ENCODE results near the gene CGB5. TPM values are rescaled to one million over a fixed set of nuclear protein-coding genes. Genes with fewer than 3 reads are reported as not detected.
"Not testable (repeated sequence)": the region's sequence is repeated elsewhere in the genome, so short reads cannot be mapped to it uniquely, and the experiment has no call there.

The CGB5 gene
- total RNA-seq, 2 experiments from 2014 or later, result not detected

GRCh38 chr19:49042666-49043065 lies 982 bp upstream of the CGB5 start:
- CTCF ChIA-PET; H3K4me1 Mint-ChIP-seq (ENCODE audit: low read depth); H3K27ac Mint-ChIP-seq; DNase-seq; H3K9me3 Mint-ChIP-seq (ENCODE audit: insufficient read depth); H3K4me3 Mint-ChIP-seq; H3K36me3 Mint-ChIP-seq (ENCODE audit: low read depth); POLR2A ChIA-PET; H3K27me3 Mint-ChIP-seq (ENCODE audit: low read depth); ATAC-seq: not testable (repeated sequence)

- H3K4me1 Mint-ChIP-seq (ENCODE audit: low read depth); H3K36me3 Mint-ChIP-seq (ENCODE audit: low read depth); CTCF ChIA-PET; H3K4me3 Mint-ChIP-seq; ATAC-seq; H3K9me3 Mint-ChIP-seq (ENCODE audit: insufficient read depth); POLR2A ChIA-PET; H3K27ac Mint-ChIP-seq; H3K27me3 Mint-ChIP-seq (ENCODE audit: low read depth); DNase-seq: not testable (repeated sequence)
Observed at GRCh38 chr19:49049011-49049410, 5.4 kb downstream of the CGB5 start, which contains the start of gene CGB8. Gene CGB8, minus strand, starts transcription at chr19:49049111. Its CDS starts 372 bp downstream, at chr19:49048739.

GRCh38 chr19:49049834-49050233 lies 6.2 kb downstream of the CGB5 start:
- H3K27me3 Mint-ChIP-seq (ENCODE audit: low read depth); CTCF ChIA-PET; H3K4me1 Mint-ChIP-seq (ENCODE audit: low read depth); POLR2A ChIA-PET; H3K27ac Mint-ChIP-seq; H3K36me3 Mint-ChIP-seq (ENCODE audit: low read depth); DNase-seq; ATAC-seq; H3K9me3 Mint-ChIP-seq (ENCODE audit: insufficient read depth); H3K4me3 Mint-ChIP-seq: not testable (repeated sequence)

- H3K4me1 Mint-ChIP-seq (ENCODE audit: low read depth); CTCF ChIA-PET; H3K36me3 Mint-ChIP-seq (ENCODE audit: low read depth); DNase-seq; POLR2A ChIA-PET; H3K27me3 Mint-ChIP-seq (ENCODE audit: low read depth); H3K4me3 Mint-ChIP-seq; H3K9me3 Mint-ChIP-seq (ENCODE audit: insufficient read depth); H3K27ac Mint-ChIP-seq; ATAC-seq: not testable (repeated sequence)
Observed at GRCh38 chr19:49050376-49051033, 6.9 kb downstream of the CGB5 start.

- no peaks in the 10 kb centered on the region for H3K36me3 Mint-ChIP-seq (ENCODE audit: low read depth)
- POLR2A ChIA-PET, result no interaction called here
- DNase-seq (peak; percentile 68), ATAC-seq (peak; percentile 84)
- peaks cover 45% of the 10 kb centered on the region for H3K27me3 Mint-ChIP-seq (ENCODE audit: low read depth)
- H3K4me1 Mint-ChIP-seq (ENCODE audit: low read depth), result peaks cover 28% of the 10 kb centered on the region
- no peaks in the 10 kb centered on the region for H3K9me3 Mint-ChIP-seq (ENCODE audit: insufficient read depth)
- H3K4me3 Mint-ChIP-seq, result peak overlapping the region; percentile 52
- CTCF ChIA-PET, result interaction anchor here (0.5 to 2.4 kb wide), 11 partner anchors 18 to 1147 kb away, joined by 3 to 8 read pairs (median 3); partner anchors contain the start of genes GYS1, LIN7B and RUVBL2
- no peak overlapping the region for H3K27ac Mint-ChIP-seq
Observed at GRCh38 chr19:49056101-49056901, 12.7 kb downstream of the CGB5 start.

GRCh38 chr19:49056902-49057596 lies 13.4 kb downstream of the CGB5 start:
- Mint-ChIP-seq H3K4me1 (ENCODE audit: low read depth) (peaks cover 28% of the 10 kb centered on the region), H3K27me3 (ENCODE audit: low read depth) (peaks cover 45% of the 10 kb centered on the region), H3K4me3 (peak overlapping the region; percentile 52)
- H3K27ac Mint-ChIP-seq; POLR2A ChIA-PET; ATAC-seq; H3K9me3 Mint-ChIP-seq (ENCODE audit: insufficient read depth); DNase-seq; H3K36me3 Mint-ChIP-seq (ENCODE audit: low read depth): not testable (repeated sequence)
- CTCF ChIA-PET, result interaction anchor here (0.9 to 2.4 kb wide), 11 partner anchors 18 to 661 kb away, joined by 3 to 8 read pairs (median 4); partner anchors contain the start of genes GYS1, LIN7B and RUVBL2

GRCh38 chr19:49057636-49058234 lies 14.1 kb downstream of the CGB5 start, which contains the start of gene CGB7:
Gene CGB7, minus strand, starts transcription at chr19:49057749. Its CDS starts 2,374 bp downstream, at chr19:49055375.
- Mint-ChIP-seq H3K27ac (no peak within 1 kb of the TSS), H3K36me3 (ENCODE audit: low read depth) (no peaks in the 10 kb centered on the region), H3K27me3 (ENCODE audit: low read depth) (peaks cover 45% of the 10 kb centered on the region), H3K4me3 (peak within 1 kb of the TSS; percentile 52), H3K4me1 (ENCODE audit: low read depth) (peaks cover 28% of the 10 kb centered on the region), H3K9me3 (ENCODE audit: insufficient read depth) (no peaks in the 10 kb centered on the region)
- POLR2A ChIA-PET, result no interaction called here
- ATAC-seq, result peak; percentile 13
- peak; percentile 51 for DNase-seq
- CTCF ChIA-PET, result interaction anchor here (0.9 to 2.4 kb wide), 7 partner anchors 17 to 141 kb away, joined by 3 to 8 read pairs (median 5); partner anchors contain the start of genes GYS1, LIN7B and RUVBL2

- DNase-seq, result no peak
- Mint-ChIP-seq H3K27ac (no peak overlapping the region), H3K9me3 (ENCODE audit: insufficient read depth) (no peaks in the 10 kb centered on the region), H3K27me3 (ENCODE audit: low read depth) (peaks cover 49% of the 10 kb centered on the region), H3K4me3 (no peak overlapping the region), H3K4me1 (ENCODE audit: low read depth) (peaks cover 28% of the 10 kb centered on the region), H3K36me3 (ENCODE audit: low read depth) (no peaks in the 10 kb centered on the region)
- ChIA-PET CTCF (interaction anchor here (1.7 to 1.9 kb wide), 2 partner anchors 11 to 59 kb away, joined by 5 to 7 read pairs; no protein-coding TSS in a partner anchor), POLR2A (no interaction called here)
- ATAC-seq, result no peak
Observed at GRCh38 chr19:49058562-49058961, 14.9 kb downstream of the CGB5 start.

GRCh38 chr19:49059053-49059452 lies 15.4 kb downstream of the CGB5 start:
- Mint-ChIP-seq H3K36me3 (ENCODE audit: low read depth) (no peaks in the 10 kb centered on the region), H3K9me3 (ENCODE audit: insufficient read depth) (no peaks in the 10 kb centered on the region), H3K27me3 (ENCODE audit: low read depth) (peaks cover 52% of the 10 kb centered on the region), H3K4me1 (ENCODE audit: low read depth) (peaks cover 28% of the 10 kb centered on the region), H3K27ac (no peak overlapping the region), H3K4me3 (no peak overlapping the region)
- ATAC-seq (no peak), DNase-seq (no peak)
- ChIA-PET CTCF (interaction anchor here (1.1 to 1.9 kb wide), 4 partner anchors 10 to 140 kb away, joined by 3 to 7 read pairs (median 4); no protein-coding TSS in a partner anchor), POLR2A (no interaction called here)

- Mint-ChIP-seq H3K36me3 (ENCODE audit: low read depth) (no peaks in the 10 kb centered on the region), H3K27me3 (ENCODE audit: low read depth) (peaks cover 67% of the 10 kb centered on the region), H3K4me3 (no peak overlapping the region), H3K4me1 (ENCODE audit: low read depth) (peaks cover 24% of the 10 kb centered on the region), H3K9me3 (ENCODE audit: insufficient read depth) (no peaks in the 10 kb centered on the region), H3K27ac (no peak overlapping the region)
- ATAC-seq (no peak), DNase-seq (no peak)
- CTCF ChIA-PET, result interaction anchor here (1.9 kb wide), 1 partner anchor 138 kb away, joined by 4 read pairs; no protein-coding TSS in a partner anchor
- POLR2A ChIA-PET, result no interaction called here
Observed at GRCh38 chr19:49061000-49061399, 17.4 kb downstream of the CGB5 start.

- DNase-seq (no peak), ATAC-seq (no peak)
- Mint-ChIP-seq H3K9me3 (ENCODE audit: insufficient read depth) (no peaks in the 10 kb centered on the region), H3K4me1 (ENCODE audit: low read depth) (peaks cover 19% of the 10 kb centered on the region), H3K27ac (no peak overlapping the region), H3K27me3 (ENCODE audit: low read depth) (peaks cover 68% of the 10 kb centered on the region), H3K36me3 (ENCODE audit: low read depth) (no peaks in the 10 kb centered on the region), H3K4me3 (no peak overlapping the region)
- ChIA-PET CTCF (no interaction called here), POLR2A (no interaction called here)
Observed at GRCh38 chr19:49061445-49061844, 17.8 kb downstream of the CGB5 start.

Data from activated CD8-positive, alpha-beta T cell treated with anti-CD3 and anti-CD28 coated beads, Interleukin-2, amount 10 ng/mL, durations not matched to agents 7 days and 5 days (primary cell).